GM18909 (cell line): ENCODE measurements around the gene EIF2A.

ENCODE experiments used
- ATAC-seq: cut with Tn5 transposase; IDR thresholded peaks from one replicate; pipeline ENCODE4 v1.9.1; 2021; ENCODE audit warnings: mild to moderate bottlenecking; ENCODE audit not compliant: unreplicated experiment, poor library complexity

EIF2A gene

GRCh38 chr3:150627557-150627956, 81.0 kb downstream of the EIF2A start:
- no peak for ATAC-seq

DNA sequence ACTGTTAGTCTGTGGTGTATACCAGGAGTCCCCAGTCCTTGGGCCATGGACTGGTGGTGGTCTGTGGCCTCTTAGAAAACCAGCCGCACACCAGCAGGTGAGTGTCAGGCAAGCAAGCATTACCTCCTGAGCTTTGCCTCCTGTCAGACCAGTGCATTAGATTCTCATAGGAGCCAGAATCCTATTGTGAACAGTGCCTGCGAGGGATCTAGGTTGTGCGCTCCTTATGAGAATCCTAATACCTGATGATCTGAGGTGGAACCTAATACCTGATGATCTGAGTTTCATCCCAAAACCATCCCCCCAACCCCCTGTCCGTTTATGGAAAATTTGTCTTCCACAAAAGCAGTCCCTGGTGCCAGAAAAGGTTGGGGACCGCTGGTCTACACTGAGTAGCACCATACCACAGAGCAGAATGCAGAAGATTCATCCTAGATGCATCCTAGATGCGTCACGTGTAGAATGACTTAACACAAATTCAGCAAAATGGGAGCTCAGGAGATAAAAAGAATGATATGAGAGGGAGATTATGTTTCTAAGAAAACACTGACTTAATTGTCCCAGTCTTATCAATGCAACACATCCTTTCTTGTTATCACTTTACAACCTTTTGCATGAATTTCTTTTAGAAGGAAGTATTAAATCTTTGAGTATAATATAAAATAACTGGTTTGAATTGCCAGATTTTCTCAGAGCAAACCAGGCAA, 85.1 kb downstream of the EIF2A start:
- ATAC-seq = no peak

DNA sequence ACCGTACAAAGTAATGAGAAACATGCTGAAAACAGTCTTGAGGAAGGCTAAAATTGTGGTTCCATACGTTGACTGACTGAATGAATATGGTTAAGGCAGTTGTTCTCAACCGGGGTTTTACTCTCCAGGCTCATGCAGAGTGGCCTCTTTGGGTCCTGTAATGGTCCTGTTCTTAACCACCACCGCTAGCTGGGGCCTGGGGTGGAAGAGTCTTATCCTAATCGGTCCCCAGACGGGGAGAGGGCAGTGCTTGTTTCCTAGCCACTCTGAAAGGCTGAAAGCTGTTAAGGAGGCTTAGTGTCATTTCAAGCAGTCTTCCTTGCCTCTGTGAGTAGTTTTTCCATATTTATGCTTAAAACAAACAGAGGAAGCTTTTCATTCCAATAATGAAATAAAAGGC, 88.5 kb downstream of the EIF2A start:
- ATAC-seq = no peak

DNA sequence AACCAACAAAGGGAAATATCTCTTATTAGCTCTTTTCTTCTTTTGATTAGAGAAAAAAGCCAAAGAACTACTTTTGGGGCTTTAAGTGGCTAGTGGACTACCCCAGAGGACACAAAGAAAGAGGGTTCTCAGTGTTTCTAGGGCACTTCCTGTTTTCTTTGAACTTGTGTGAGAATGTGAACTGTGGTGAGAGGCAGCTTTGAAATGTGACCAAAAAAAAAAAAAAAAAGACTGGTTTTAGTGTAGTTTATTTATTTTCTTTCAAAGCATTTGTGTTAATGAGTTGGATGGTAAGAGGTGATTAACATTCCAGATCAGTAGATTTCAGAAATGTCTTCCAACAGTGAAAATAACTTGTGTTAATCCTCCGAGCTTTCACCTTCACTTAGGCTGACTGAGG, 88.9 kb downstream of the EIF2A start:
- peak; percentile 79 for ATAC-seq
